ENCODE measurements around the gene BANF1. TPM values are rescaled to one million over a fixed set of nuclear protein-coding genes. Genes with fewer than 3 reads are reported as not detected.

Gene BANF1
- total and polyA plus RNA-seq, 2 donors (not counting 1 experiment from before 2014, with no cell fraction given) = 74.3 to 99.3 TPM

DNA sequence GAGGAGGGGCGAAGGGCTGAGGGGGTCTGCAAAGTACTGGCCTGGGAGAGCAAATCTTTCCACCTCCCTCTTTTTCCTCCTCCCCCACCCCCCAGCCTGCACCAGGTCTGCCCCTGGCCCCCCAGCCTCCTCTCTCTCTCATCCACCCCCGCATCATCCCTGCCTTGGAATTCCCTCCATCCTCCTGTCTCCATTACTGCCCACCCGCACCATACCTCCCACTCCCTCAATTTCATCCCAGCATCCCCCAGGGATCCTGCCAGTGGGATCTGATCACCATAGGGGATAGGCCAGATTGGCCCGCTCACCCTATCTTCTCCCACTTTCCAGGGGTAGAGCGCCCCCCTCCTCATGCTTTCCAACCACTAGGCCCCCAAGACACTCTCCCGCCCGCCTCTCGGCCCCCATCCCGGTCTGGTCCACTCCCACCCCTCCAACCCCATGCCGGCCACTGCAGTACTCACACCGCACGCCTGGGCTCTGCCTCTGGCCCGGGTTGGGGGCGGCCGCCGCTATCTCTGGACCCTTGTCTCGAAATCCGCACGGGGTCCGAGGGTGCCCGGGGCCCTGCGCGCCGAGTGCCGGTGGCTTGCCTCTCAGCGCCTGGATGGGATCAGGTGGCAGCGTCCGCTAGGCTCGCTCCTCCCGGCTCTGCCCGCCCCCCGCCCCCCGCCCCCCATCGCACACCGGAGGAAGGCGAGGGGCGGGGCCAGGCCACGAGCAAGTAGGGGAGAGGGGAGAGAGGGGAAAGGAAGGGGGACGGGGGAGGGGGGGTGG is 46.4 kb downstream of the BANF1 start, which contains the start of gene GAL3ST3:
Gene GAL3ST3, minus strand, starts transcription at position 615 of the 777 bp plus-strand sequence. CDS start 3,746 bp downstream, outside the sequence.
- H3K79me2 ChIP-seq (ENCODE audit: control insufficient read depth, insufficient read depth, low read length) = peaks cover 44% of the 10 kb centered on the region
- DNase-seq (no peak), ATAC-seq (ENCODE audit: low read depth) (no peak)
- H3K4me1 Mint-ChIP-seq = peaks cover 34% of the 10 kb centered on the region
- H3K9ac ChIP-seq (ENCODE audit: low read length) = no peak within 1 kb of the TSS
- peaks cover 10% of the 10 kb centered on the region for H4K20me1 ChIP-seq (ENCODE audit: control insufficient read depth, insufficient read depth, low read length, poor library complexity, severe bottlenecking)
- peaks cover 0 to 5% of the 10 kb centered on the region in 2 experiments for H3K36me3 ChIP-seq (replicated peaks in 1 of 2; ENCODE audit: control extremely low read depth in 1 of 2, control insufficient read depth in 1 of 2, extremely low read depth in 1 of 2, insufficient read depth in 2 of 2, low read length in 1 of 2)
- H3K27me3 ChIP-seq (replicated peaks in 1 of 4; ENCODE audit: control extremely low read depth in 1 of 4, control insufficient read depth in 3 of 4, insufficient read depth in 4 of 4, low read length in 3 of 4) = peaks cover 0 to 35% (median 5%) of the 10 kb centered on the region in 4 experiments
- no peaks in the 10 kb centered on the region for H3K9me3 ChIP-seq (ENCODE audit: control extremely low read depth in 1 of 3, control insufficient read depth in 2 of 3, insufficient read depth in 1 of 3, low read length in 2 of 3)
- H3K9me3 Mint-ChIP-seq (ENCODE audit: insufficient read depth) = no peaks in the 10 kb centered on the region
- H3K4me1 ChIP-seq (ENCODE audit: control insufficient read depth in 2 of 2, insufficient read depth in 2 of 2, low read length in 2 of 2) = peaks cover 25 to 36% of the 10 kb centered on the region in 2 donors
- 19% methylated on average over 31 of the region's 39 CpGs for WGBS (ENCODE audit: insufficient coverage)
- no peak for TF ChIP-seq EZH2 (IDR thresholded peaks at IDR 0.05; ENCODE audit: borderline replicate concordance, insufficient read depth, low read depth, low read length, poor library complexity, severe bottlenecking)
- CTCF ChIA-PET = interaction anchor here (1.0 kb wide), 1 partner anchor 85 kb away, joined by 3 read pairs; no protein-coding TSS in a partner anchor
- peaks cover 12% of the 10 kb centered on the region for H3K27me3 Mint-ChIP-seq
- peak within 1 kb of the TSS; percentile 26 for H3K4me3 Mint-ChIP-seq
- peak within 1 kb of the TSS; percentile 43 for H3K4me2 ChIP-seq (replicated peaks; ENCODE audit: low read depth, low read length, poor library complexity, severe bottlenecking)
- POLR2A ChIA-PET = interaction anchor here (0.6 kb wide), 1 partner anchor 90 kb away, joined by 4 read pairs; no protein-coding TSS in a partner anchor
- H3K4me3 ChIP-seq (ENCODE audit: control extremely low read depth in 1 of 5, extremely low read depth in 1 of 5, insufficient read depth in 1 of 5, low read depth in 2 of 5, low read length in 4 of 5) = no peak within 1 kb of the TSS
- peak within 1 kb of the TSS; percentile 36 for H2AFZ ChIP-seq (ENCODE audit: insufficient read depth, low read depth, low read length, poor library complexity, severe bottlenecking)
- intact Hi-C loops (cut with micrococcal nuclease) = no loop called here
- no peak within 1 kb of the TSS for H3K27ac ChIP-seq (ENCODE audit: low read length in 2 of 2)
- peak within 1 kb of the TSS; percentile 59 for H3K27ac Mint-ChIP-seq

DNA sequence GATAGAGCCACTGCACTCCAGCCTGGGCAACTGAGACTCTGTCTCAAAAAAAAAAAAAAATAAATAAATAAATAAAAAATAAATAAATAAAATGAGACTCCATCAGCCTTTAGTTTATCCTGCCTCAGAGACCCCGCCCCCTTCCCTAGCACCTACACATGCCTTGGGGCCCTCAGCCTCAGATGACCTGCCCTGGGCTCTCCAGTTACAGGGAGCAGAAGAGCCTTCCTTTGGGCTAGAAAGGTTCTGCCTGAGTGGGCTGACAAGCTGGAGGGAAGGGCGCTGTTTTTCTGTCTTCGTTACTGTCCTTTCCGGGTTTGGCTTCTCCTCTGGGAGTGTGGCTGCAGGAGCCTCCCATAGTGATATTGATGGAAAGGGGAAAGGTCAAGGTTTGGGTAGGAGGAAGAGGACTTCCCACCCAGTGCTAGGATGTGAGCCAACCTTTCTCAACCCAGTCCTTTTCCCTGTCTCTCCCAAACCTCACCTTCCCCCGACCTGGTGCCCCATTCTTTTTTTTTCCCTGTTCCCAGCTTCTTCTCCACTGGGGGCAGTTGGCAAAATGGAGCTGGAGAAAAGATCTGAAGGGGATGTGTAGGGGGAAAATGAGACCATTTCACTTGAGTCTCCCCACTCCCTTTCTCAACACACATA is 48.4 kb downstream of the BANF1 start:
- whole genome bisulfite sequencing (ENCODE audit: insufficient coverage) = 100% methylated on average over 2 of the region's 5 CpGs
- Histone ChIP-seq H3K9me3 (ENCODE audit: control extremely low read depth in 1 of 3, control insufficient read depth in 2 of 3, insufficient read depth in 1 of 3, low read length in 2 of 3) (no peaks in the 10 kb centered on the region), H2AFZ (ENCODE audit: insufficient read depth, low read depth, low read length, poor library complexity, severe bottlenecking) (peak overlapping the region; percentile 87), H3K27ac (ENCODE audit: low read length in 2 of 2) (peak overlapping the region; percentile 61 to 85), H3K9ac (ENCODE audit: low read length) (no peak overlapping the region), H3K4me3 (ENCODE audit: control extremely low read depth in 1 of 5, extremely low read depth in 1 of 5, insufficient read depth in 1 of 5, low read depth in 2 of 5, low read length in 4 of 5) (no peak overlapping the region), H4K20me1 (ENCODE audit: control insufficient read depth, insufficient read depth, low read length, poor library complexity, severe bottlenecking) (peaks cover 22% of the 10 kb centered on the region), H3K4me1 (ENCODE audit: control insufficient read depth in 2 of 2, insufficient read depth in 2 of 2, low read length in 2 of 2) (peaks cover 25 to 29% of the 10 kb centered on the region in 2 donors), H3K79me2 (ENCODE audit: control insufficient read depth, insufficient read depth, low read length) (peaks cover 61% of the 10 kb centered on the region), H3K36me3 (replicated peaks in 1 of 2; ENCODE audit: control extremely low read depth in 1 of 2, control insufficient read depth in 1 of 2, extremely low read depth in 1 of 2, insufficient read depth in 2 of 2, low read length in 1 of 2) (peaks cover 0 to 20% of the 10 kb centered on the region in 2 experiments), H3K27me3 (replicated peaks in 1 of 4; ENCODE audit: control extremely low read depth in 1 of 4, control insufficient read depth in 3 of 4, insufficient read depth in 4 of 4, low read length in 3 of 4) (peaks cover 0 to 35% (median 5%) of the 10 kb centered on the region in 4 experiments), H3K4me2 (replicated peaks; ENCODE audit: low read depth, low read length, poor library complexity, severe bottlenecking) (no peak overlapping the region)
- DNase-seq = no peak
- intact Hi-C loops (cut with micrococcal nuclease) = loop anchor here (5.0 kb wide), 1 partner anchor 178 kb away; the partner anchor contains the start of gene EFEMP2
- Mint-ChIP-seq H3K27ac (peak overlapping the region; percentile 96), H3K4me1 (peaks cover 30% of the 10 kb centered on the region), H3K4me3 (peak overlapping the region; percentile 99), H3K27me3 (peaks cover 12% of the 10 kb centered on the region), H3K9me3 (ENCODE audit: insufficient read depth) (no peaks in the 10 kb centered on the region)
- POLR2A ChIA-PET = interaction anchor here (0.6 to 1.7 kb wide), 4 partner anchors 19 to 270 kb away, joined by 3 to 5 read pairs (median 4); partner anchors contain the start of gene AP5B1
- TF ChIP-seq CTCF (IDR thresholded peaks at IDR 0.05) (no peak), EZH2 (IDR thresholded peaks at IDR 0.05; ENCODE audit: borderline replicate concordance, insufficient read depth, low read depth, low read length, poor library complexity, severe bottlenecking) (no peak)
- CTCF ChIA-PET = interaction anchor here (0.7 to 8.0 kb wide), 4 partner anchors 17 to 171 kb away, joined by 3 to 78 read pairs (median 4); partner anchors contain the start of gene PACS1
- ATAC-seq (ENCODE audit: low read depth) = no peak
